HEK293T (cell line): Measurements from ENCODE around the gene AURKB.

Source experiments
- CTCF ChIA-PET: fragments of 350-600 bp; formaldehyde crosslinking; extraction: SDS; loops from one replicate; lab custom pipeline; 2021; ENCODE audit warnings: antibody characterized with exemption, inconsistent platforms; lab: Yijun Ruan, JAX
- POLR2A ChIA-PET: fragments of 350-600 bp; formaldehyde crosslinking; extraction: SDS; loops from one replicate; lab custom pipeline; 2020; ENCODE audit warnings: antibody characterized with exemption, inconsistent platforms; lab: Yijun Ruan, JAX
- DNase-seq: peaks from one replicate; pipeline ENCODE4 v3.0.0; 2012; ENCODE audit warnings: mixed read lengths; ENCODE audit errors: extremely low spot score
- ARNT ChIP-seq: fragments of 450-650 bp; IDR thresholded peaks from 2 replicates; pipeline ENCODE4 v1.6.1; 2017; ENCODE audit warnings: mild to moderate bottlenecking
- BHLHE40 ChIP-seq: fragments of 450-650 bp; IDR thresholded peaks from 2 replicates; pipeline ENCODE4 v1.6.1; 2016; ENCODE audit warnings: mild to moderate bottlenecking, moderate library complexity, borderline replicate concordance
- CTBP1 ChIP-seq: fragments of 450-650 bp; IDR thresholded peaks from 2 replicates; pipeline ENCODE4 v1.6.1; 2016; ENCODE audit warnings: borderline replicate concordance
- ELF4 ChIP-seq: fragments of 450-650 bp; IDR thresholded peaks from 2 replicates; pipeline ENCODE4 v1.6.1; 2017; ENCODE audit warnings: antibody characterized with exemption
- FOXA1 ChIP-seq: fragments of 450-650 bp; IDR thresholded peaks from 2 replicates; pipeline ENCODE4 v1.6.1; 2016; ENCODE audit warnings: mild to moderate bottlenecking
- FOXK2 ChIP-seq: fragments of 450-650 bp; IDR thresholded peaks from 2 replicates; pipeline ENCODE4 v1.6.1; 2016; ENCODE audit warnings: mild to moderate bottlenecking
- FOXM1 ChIP-seq: fragments of 450-650 bp; IDR thresholded peaks from 2 replicates; pipeline ENCODE4 v1.6.1; 2017; ENCODE audit warnings: mild to moderate bottlenecking, borderline replicate concordance
- HDGF ChIP-seq: fragments of 450-650 bp; IDR thresholded peaks from 2 replicates; pipeline ENCODE4 v1.6.1; 2017; ENCODE audit warnings: antibody characterized with exemption, borderline replicate concordance
- L3MBTL2 ChIP-seq: fragments of 450-650 bp; conservative IDR thresholded peaks from 2 replicates; pipeline ENCODE4 v1.6.1; 2016; ENCODE audit warnings: mild to moderate bottlenecking
- NFRKB ChIP-seq: fragments of 450-650 bp; IDR thresholded peaks from 2 replicates; pipeline ENCODE4 v1.6.1; 2016; ENCODE audit warnings: mild to moderate bottlenecking, moderate library complexity
- PKNOX1 ChIP-seq: fragments of 450-650 bp; IDR thresholded peaks from 2 replicates; pipeline ENCODE4 v1.6.1; 2016
- SP1 ChIP-seq: fragments of 450-650 bp; IDR thresholded peaks from 2 replicates; pipeline ENCODE4 v1.6.1; 2017
- SUZ12 ChIP-seq: fragments of 450-650 bp; IDR thresholded peaks from 2 replicates; pipeline ENCODE4 v1.6.1; 2016; ENCODE audit warnings: mild to moderate bottlenecking
- TARDBP ChIP-seq: fragments of 450-650 bp; IDR thresholded peaks from 2 replicates; pipeline ENCODE4 v1.6.1; 2016
- ZNF384 ChIP-seq: fragments of 450-650 bp; IDR thresholded peaks from 2 replicates; pipeline ENCODE4 v1.6.1; 2016

Gene AURKB

GRCh38 chr17:8212312-8213180 lies 2.2 kb upstream of the AURKB start:
- CTCF ChIA-PET: interaction anchor here (0.7 to 1.4 kb wide), 2 partner anchors 12 to 91 kb away, joined by 3 read pairs; no protein-coding TSS in a partner anchor
- no peak for DNase-seq
- POLR2A ChIA-PET: interaction anchor here (1.4 to 7.6 kb wide), 6 partner anchors 10 to 89 kb away, joined by 9 to 98 read pairs (median 22); partner anchors contain the start of genes BORCS6, CTC1 and HES7
- TF ChIP-seq BHLHE40 (no peak), PKNOX1 (peak; percentile 81)

- TF ChIP-seq L3MBTL2 (peak; percentile 38), ZNF384 (0 out of 2 replicates have a peak, but pooled peaks have one; percentile 9), PKNOX1 (no peak), SUZ12 (no peak), FOXM1 (no peak)
- ChIA-PET POLR2A (interaction anchor here (0.9 to 7.6 kb wide), 23 partner anchors 10 to 295 kb away, joined by 3 to 98 read pairs (median 9); partner anchors contain the start of genes BORCS6, CTC1, HES7 and SLC25A35), CTCF (interaction anchor here (0.6 to 1.9 kb wide), 4 partner anchors 11 to 89 kb away, joined by 3 to 6 read pairs (median 4); no protein-coding TSS in a partner anchor)
- DNase-seq: no peak
Measured at GRCh38 chr17:8210761-8211458, 535 bp upstream of the AURKB start.

- ChIA-PET CTCF (no interaction called here), POLR2A (interaction anchor here (1.0 to 7.6 kb wide), 4 partner anchors 13 to 33 kb away, joined by 3 to 87 read pairs (median 8); partner anchors contain the start of gene BORCS6)
- TF ChIP-seq CTBP1 (no peak), ZNF384 (no peak), BHLHE40 (no peak), FOXA1 (no peak), SP1 (no peak), HDGF (no peak), ARNT (no peak), FOXK2 (no peak), NFRKB (no peak), L3MBTL2 (no peak), FOXM1 (no peak)
- no peak for DNase-seq
Measured at GRCh38 chr17:8206536-8206935, 3.8 kb downstream of the AURKB start.

GRCh38 chr17:8204761-8205555 lies 5.4 kb downstream of the AURKB start:
- TF ChIP-seq ELF4 (0 out of 2 replicates have a peak, but pooled peaks have one; percentile 5), SP1 (no peak)
- DNase-seq: no peak
- ChIA-PET POLR2A (interaction anchor here (1.7 kb wide), 1 partner anchor 13 kb away, joined by 8 read pairs; no protein-coding TSS in a partner anchor), CTCF (no interaction called here)

GRCh38 chr17:8192070-8192815 lies 18.1 kb downstream of the AURKB start:
- POLR2A ChIA-PET: interaction anchor here (0.8 to 10.5 kb wide), 19 partner anchors 7 to 201 kb away, joined by 3 to 135 read pairs (median 6); partner anchors contain the start of genes AURKB, CTC1, HES7 and PER1
- peak; percentile 76 for DNase-seq
- CTCF ChIA-PET: interaction anchor here (0.9 to 1.0 kb wide), 2 partner anchors 17 to 60 kb away, joined by 3 to 6 read pairs; partner anchors contain the start of gene AURKB
- no peak for TF ChIP-seq ELF4
- TF ChIP-seq L3MBTL2: peak; percentile 78
- TF ChIP-seq PKNOX1: peak; percentile 80

GRCh38 chr17:8190506-8190905 lies 19.9 kb downstream of the AURKB start:
- DNase-seq: no peak
- TF ChIP-seq HDGF (no peak), L3MBTL2 (no peak), PKNOX1 (no peak), FOXK2 (no peak), TARDBP (no peak), FOXM1 (no peak), NFRKB (no peak)
- ChIA-PET POLR2A (interaction anchor here (0.7 to 10.5 kb wide), 11 partner anchors 11 to 597 kb away, joined by 3 to 135 read pairs (median 8); partner anchors contain the start of genes AURKB, CTC1, SLC25A35 and TMEM107), CTCF (interaction anchor here (0.7 to 0.8 kb wide), 2 partner anchors 33 to 37 kb away, joined by 4 to 5 read pairs; no protein-coding TSS in a partner anchor)
